Mesenteric fat pad (tissue), 1 donor: Measurements from ENCODE around the gene SMIM41. TPM values are rescaled to one million over a fixed set of nuclear protein-coding genes. Genes with fewer than 3 reads are reported as not detected.
"Not testable (repeated sequence)": the region's sequence is repeated elsewhere in the genome, so short reads cannot be mapped to it uniquely, and the experiment has no call there.

Source experiments
- DNase-seq: peaks from one replicate; pipeline ENCODE4 v3.0.0-alpha.2; 2020; ENCODE audit warnings: low spot score
- total RNA-seq: library from RNA; stranded (reverse); fragmentation: NEBNext Ultra II Directional; extraction: Animal tissue kit (Norgen Biotek cat#: 25700); gene quantifications from one replicate; pipeline ENCODE4 v1.2.1, GENCODE V29; 2021
- donor health status: DM: yes; HTN: yes; CAD: no.

Gene SMIM41
- total RNA-seq, 1 donor from 2014 or later, result 0.45 TPM

DNA sequence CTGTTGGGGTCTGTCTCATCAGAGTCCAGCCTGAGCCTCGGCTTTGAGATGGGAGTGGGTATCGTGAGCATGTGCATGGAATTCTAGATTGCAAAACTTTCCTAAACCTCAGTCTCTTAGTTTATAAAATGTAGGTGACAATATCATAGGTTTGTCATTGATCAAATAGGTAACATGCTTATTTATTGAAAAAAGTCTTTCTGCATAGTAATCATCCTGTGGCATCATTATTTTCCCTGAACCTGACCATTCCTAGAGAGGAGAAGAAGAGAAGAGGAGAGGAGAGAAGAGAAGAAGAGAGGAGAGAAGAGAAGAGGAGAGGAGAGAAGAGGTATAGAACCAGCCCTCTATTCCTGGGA lies 4.1 kb downstream of the SMIM41 start:
- DNase-seq, result no peak

DNA sequence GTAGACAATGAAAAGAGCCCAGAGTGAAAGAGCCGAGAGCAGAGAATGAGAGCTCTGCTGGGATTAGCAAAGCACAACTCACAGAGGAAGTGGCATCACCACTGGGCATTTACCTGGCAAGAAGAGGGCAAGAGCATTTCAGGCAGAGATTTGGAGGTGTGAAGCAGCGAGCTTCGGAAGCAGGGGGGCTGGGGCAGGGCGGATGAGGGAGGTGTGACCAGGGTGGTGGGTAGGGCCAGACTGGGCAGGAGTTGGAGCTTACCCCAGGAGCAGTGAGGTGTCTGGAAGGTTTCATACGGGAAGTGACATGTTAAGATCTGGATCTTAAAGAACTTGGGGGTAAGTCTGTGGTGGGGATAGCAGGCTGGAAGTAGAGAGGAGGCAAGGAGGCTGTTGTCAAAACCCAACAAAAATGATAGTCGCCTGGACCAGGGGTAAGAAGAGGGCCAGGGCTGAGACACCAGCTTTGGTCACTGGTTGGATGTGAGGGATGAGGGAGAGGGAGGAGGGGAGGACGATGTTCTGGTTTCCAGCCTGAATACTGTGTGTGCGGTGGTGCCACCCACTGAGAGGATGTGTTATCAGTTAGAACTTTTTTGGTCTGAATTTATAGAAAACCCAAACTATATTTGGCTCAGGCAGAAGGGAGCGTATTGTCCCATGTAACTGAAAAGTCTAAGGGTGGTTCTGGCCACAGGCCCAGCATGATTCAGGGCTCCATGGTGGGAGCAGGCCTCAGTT lies 5.2 kb downstream of the SMIM41 start:
- DNase-seq, result no peak

DNA sequence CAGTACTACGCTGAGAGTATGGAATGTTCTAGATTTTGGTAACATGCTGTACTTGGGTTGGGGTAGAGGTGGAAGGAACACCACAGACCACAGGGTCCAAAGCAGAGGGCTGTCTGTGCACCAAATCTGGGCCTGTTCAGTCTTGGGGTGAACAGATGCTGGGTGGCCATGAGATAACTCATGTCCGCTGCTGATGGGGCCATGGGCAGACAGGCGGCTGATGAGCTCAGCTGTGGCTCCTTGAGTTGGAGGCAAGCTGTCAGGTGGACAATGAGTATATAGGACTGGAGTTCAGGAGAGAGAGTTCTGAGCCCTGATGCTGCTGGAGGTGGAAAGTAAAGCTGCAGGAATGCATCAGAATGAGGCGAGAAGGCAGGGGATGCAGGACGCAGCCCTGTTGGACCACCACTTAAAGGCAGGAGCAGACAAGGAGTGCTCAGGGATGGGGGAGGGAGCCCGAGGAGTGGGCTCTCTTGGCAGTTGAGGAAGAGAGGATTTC lies 6.2 kb downstream of the SMIM41 start:
- no peak for DNase-seq

DNA sequence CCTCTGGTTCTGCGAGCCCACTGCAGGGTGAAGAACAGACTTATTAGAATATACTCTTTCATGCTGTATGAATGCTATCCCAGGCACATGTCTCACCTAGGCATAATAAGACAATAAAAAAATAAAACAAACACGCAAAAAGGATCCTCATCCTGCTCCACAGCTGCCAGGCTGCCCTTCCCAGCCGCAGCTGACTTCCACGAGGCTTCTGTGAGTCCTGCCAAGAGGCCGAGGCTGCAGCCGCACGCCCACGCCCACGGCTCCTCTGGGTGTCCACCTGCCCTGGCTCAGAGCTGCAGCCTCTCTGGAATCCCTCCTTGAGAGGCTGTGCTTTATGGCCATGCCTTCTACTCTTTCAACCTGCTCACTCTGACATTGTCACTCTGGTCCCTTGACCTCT lies 6.9 kb downstream of the SMIM41 start:
- DNase-seq, result no peak

DNA sequence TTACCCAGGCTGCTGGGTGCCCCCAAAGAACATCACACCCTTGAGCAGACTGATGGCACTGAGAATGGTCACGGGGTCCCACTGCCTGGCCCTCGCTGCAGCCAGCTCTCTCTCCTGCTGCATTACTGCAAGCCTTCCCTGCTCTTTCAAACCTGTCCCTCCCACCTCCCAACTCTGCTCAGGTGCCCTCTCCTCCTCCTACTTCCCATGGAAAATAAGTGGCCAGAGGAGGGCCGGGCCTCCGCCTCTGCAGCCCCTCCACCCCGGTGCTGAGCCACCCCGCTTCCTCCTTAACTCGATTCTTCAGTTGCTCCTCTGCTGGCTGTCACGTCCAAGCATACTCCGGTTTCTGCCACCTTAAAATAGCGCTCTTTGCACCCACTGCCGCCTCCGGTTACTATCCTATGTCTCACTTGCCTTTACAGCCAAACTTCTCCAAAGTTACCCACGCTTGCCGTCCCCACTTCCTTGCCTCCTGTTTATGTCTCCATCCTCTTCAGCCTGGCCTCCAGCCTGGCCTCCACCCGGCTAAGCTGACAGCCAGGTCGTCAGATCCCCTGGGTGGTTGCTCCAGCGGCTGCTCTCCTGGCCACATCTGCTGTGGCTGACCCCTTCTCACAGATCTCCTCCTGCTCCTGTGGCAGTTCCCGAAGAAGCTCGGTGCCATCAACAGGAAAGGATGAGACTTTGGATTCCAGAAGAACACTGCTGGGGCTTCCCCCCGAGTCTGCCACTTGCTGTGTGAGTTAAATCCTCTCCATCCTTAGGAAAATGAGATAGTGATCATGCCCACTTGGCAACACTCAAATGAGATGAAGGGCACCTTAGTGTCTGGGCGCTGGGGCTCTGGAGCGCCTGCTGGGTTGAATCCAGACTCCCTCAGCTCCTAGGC lies 7.7 kb downstream of the SMIM41 start:
- peak; percentile 89 for DNase-seq

DNA sequence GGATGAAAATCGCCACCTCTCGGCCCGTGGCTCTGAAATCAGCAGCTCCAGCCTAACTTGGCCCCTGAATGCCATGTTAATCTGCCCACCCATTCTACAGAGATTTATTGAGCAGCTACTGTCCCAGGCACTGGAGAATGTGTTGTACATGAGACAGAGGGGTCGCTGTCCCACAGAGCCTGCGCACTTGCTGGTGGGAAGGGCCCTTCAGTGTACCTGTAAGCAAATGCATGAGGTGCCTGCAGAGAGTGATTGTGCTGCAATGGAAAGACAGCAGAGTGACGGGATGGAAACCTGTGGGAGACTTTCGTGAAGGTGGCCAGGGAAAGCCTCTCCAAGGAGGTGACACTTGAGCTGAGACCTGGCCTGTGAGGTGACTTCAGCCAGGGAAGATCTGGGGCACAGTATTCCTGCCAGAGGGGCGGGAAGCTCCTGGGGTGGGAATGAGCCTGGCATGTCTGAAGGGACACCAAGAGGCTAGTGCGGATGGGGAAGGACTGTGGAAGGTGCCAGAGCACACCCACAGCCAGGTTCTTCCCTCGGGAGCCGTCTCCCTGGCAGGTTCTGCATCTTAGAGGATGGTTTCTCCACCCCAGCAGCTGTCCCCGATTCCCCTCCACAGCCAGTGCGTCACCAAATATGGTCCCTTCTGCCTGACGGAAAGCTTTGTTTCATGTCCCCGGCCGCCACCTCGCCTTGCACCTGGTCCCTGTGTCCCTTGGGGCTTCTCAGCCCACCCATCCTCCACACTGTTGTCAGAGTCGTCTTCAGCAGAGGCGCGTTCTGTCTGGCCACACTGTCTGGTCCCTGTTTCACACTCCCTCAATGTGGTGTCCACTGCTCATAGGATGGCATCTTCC lies 8.7 kb downstream of the SMIM41 start:
- no peak for DNase-seq

DNA sequence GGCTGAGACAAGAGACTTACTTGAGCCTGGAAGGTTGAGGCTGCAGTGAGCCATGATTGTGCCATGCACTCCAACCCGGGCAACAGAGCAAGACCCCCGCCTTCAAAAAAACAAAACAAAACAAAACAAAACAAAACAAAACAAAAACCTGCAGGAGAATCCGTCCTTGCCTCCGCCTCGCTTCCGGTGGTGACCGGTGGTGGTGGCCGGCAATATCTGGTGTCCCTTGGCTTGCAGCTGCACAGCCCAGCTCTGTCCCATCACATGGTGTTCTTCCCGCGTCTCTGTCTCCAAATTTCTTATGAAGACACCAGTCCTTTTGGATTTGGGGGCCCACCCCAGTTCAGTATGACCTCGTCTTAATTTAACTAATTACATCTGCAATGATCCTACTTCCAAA lies 10.0 kb downstream of the SMIM41 start:
- no peak for DNase-seq

DNA sequence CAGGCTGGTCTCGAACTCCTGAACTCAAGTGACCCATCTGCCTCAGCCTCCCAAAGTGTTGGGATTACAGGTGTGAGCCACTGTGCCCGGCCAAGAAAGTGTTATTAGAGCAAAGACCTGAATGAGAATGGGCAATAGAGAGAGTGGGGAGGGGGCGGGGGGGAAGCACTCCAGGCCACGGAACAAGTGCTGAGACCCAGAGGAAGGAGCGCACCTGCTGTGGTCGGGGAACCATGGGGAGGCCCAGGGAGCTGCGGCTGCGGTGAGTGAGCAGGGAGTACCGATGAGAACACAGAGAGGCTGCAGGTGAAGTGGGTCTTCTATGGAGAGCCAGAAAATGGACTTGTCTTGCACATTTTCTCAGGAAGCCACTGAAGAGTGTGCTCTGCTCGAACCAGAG lies 10.8 kb downstream of the SMIM41 start:
- no peak for DNase-seq

DNA sequence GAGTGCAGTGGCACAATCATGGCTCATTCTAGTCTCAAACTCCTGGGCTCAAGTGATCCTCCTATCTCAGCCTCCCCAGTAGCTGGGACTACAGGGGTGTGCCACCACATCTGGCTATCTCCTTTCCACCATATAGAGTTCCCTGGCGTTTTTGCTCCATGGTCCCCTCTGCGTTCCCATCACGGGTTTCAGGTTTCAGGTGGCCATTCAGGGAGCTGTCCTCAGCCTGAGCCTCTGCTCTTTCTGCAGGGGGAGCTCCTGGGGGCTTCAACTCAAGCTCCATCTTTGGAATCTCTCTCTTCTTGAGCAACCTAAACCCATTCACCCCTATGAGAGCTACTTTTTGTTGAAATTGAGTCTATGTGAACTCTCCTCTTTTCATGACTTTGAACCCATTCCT lies 11.6 kb downstream of the SMIM41 start:
- DNase-seq, result no peak

DNA sequence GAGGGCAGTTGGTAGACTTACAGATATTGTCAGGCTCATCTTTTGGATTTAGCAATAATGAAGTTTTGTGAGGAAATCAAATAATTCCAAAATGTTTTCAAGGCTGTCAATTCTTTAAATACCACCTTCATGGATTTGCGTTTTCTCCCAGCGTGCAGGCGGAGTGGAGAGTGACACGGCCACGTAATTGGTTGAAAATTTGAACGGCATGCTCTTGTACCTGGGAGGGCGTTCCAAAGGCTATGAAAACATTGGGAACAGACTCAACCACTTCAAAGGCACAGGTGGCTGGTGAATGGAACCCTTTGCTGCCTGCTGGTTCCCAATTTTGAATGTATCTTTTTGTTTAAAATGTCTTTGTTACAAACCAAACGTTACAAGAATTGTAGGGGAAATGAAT lies 12.4 kb downstream of the SMIM41 start:
- no peak for DNase-seq

DNA sequence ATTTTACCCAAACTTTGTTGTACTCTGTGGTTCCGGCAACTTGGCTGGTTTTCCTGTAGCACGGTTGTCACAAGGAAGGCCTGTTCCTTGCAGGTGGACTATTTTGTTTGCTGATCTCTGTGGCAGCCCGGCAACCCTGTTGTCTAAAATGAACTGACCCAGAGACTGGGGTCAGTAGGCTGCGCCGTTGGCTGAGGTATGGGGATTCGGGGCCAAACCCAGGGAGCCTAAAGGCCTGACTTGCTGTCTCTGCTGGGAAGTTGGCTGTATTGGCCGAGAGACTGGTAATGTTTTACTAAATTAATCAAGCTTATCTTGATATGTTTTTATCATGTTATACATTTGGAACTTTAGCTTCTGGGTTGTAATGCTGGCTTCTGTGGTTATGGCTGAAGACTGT lies 13.8 kb downstream of the SMIM41 start:
- DNase-seq, result no peak

DNA sequence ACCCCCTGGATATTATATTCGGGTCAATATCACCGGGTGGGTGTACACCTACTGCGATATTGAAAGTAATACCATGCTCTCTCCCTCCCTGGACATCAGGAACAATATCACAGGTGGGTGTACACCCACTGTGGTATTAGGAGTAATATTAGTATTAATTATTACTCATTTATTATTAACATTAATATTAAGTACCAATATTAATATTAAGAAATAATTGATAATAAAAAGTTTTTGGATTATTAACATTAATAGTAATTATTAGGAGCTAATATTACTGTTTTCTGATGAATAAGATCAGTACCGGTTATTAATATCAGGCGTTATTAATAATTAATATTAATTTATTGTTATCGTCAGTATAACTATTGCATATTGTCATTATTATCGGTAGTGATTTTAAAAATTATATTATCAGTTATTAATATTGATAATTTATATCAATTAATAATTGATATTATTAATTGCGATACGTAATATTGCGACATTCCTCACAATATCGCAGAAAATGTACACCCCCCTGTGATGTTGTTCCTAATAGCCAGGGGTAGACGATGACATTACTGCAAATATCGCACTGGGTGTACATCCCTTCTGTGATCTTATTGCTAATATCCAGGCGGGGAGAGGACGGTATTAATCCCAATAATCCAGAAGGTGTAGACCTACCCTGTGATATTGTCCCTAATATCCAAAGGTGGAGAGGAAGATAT lies 17.0 kb downstream of the SMIM41 start:
- no peak for DNase-seq

DNA sequence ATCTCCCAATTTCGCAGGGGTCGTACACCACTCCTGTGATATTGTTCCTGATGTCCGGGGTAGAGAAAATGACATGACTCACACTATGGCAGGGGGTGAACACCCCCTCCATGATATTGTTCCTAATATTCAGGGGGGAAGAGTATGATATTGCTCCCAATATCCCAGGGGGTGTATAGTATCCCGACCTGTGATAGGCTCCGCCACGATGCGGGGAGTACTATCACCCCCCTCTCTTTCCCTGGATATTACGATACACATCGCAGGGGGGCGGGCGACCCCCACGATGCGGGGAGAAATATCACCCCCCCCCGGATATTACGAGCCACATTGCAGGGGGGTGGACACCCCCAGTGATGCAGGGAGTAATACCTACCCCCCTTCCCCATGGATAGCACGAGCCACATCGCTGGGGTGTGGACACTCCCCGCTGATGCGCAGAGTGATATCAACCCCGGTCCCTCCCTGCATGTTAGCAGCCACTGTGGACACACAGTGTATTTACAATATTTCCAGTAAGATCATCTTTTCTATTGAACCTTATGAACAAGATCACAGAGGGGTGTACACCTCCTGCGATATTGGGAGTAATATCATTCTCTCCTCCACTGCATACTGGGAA lies 17.7 kb downstream of the SMIM41 start:
- DNase-seq, result no peak

DNA sequence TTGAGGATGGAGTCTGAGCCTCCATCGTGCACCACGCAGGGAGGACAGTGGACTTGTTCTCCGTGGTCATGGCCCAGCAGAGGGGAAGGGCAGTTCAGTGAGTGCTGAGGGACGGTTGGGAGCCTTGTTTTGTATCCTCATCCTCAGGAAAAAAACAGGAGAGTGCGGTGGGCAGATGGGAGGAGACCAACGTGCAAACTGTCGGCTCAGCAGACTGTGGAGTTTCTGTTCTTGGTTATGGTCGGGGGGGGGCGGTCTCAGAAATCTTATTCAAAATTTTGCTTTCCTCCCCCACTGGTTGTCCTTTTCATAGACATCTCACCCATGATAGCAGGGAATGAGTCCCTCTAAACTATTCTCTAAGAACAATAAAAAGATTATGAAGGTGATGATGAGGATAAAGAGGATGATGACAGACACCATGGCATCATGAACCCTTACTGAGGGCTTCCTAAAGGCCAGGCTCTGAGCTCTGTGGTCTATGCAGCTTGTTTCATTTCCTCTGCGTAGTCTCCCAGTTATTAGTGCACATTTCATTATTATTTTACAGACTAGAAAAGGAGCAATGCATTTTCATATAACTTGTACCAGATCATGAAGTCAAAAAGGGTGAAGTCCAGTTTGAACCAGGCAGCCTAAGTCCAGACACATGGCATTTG lies 25.1 kb downstream of the SMIM41 start:
- DNase-seq, result not testable (repeated sequence)

DNA sequence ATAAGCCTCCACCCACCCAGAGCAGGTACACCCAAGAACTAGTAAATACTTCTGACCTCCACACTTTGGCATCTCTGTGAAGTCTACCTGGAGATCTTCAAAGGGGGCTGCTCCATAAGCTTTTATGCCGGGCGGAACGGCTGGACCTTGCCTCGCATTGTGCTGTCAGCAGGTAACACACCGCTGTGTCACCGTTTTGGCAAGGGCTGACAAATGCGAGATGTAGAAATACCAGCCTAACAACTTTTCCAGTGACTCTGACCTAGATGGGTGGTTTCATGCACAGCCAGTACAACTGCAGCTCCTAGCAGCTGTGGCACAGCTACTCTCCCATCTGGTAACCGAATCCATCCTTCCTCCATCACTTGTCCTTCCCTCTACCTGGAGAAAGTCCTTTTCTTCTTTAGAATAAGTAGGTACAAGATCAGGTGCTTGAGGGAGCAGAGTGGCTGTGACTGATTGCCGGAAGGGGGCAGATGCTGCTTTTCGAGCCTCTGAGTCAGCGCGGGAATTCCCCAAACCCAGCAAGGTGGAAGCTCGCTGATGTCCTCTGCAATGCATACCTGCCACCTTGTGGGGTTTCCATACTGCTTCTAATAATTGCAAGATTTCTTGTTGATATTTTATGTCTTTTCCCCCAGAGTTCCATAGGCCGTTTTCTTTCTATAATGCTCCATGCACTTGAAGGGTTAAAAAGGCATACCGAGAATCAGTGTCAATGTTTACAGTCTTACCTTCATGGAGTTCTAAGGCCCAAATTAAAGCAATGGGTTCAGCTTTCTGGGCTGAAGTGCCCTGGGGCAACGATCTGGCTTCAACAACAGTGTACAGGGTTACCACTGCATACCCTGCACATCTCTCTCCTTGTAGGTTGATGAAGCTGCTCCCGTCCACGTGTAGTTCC lies 37.0 kb downstream of the SMIM41 start:
- not testable (repeated sequence) for DNase-seq

DNA sequence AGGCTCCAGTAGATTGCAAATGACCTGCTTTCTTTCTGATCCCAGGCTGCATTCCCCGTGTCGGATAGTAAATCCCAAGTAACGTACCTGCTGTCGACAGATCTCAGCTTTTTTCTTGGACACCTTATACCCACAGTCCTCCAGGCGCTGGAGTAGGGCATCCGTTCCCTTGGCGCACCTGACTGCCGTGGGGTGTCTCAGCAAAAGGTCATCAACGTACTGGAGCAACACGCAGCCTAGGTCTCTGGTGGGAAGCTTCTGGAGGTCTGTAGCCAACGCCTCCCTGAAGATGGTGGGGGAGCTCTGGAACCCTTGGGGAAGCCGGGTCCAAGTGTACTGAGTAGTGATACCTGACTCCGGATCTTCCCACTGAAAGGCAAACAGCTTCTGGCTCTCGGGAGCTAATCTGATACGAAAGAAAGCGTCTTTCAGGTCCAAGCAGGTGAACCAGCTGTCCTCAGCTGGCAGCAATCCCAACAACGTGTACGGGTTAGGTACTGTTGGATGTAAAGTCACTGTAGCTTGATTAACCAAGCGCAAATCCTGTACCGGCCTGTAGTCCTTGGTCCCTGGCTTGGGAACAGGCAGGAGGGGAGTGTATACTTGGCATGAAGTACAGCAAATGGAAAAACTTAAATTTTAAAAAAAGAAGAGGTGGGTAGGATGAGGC lies 38.4 kb downstream of the SMIM41 start:
- peak; percentile 49 for DNase-seq

DNA sequence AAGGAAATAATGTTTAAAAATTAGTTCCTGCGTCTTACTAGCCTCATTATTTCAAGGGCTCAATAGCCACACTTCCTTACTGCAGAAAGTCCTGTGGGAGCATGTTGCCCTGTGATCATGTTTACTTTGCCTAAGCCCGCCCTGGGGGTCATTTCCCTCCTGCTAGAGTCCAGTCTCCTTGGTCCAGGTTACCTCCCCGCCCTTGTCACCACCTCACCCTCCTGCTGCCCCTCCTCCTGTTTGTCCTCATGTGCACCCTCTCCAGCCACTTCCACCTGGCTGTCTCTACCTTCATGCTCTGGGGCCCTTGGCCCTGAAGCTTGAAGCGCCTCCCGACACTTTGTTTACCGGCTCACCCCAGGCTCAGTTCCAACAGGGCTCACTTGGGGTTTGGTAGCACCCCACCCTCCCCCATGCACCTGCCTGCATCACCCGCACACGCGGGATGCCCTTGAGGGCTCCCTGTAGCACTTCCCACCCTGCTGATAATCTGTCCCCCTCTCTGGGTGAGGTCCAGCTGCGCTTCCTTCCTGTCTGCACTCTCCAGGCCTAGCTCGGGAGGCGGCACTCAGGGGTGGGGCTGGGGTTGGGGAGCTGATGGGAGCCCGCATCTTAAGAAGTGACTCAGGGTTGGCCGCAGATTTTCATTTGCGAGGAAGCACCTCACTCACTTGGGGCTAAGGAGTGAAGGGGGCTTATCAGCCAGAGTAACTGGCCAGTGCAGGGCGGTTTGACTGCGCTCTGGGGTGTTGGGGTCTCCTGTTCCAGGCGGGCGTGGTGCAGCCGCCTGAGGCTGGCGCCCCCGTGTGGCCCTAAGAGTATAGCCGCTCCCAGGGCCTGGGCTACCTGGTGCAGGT lies 40.1 kb downstream of the SMIM41 start:
- DNase-seq, result no peak
